ENCODE data around the gene SCARB1.

- TF ChIP-seq CTCF (IDR thresholded peaks at IDR 0.05), result no peak
- TF ChIP-seq POLR2A (IDR thresholded peaks at IDR 0.05), result no peak
These were observed 11.5 kb upstream of the SCARB1 start for GRCh38 chr12:124874988-124875802.

All from lower leg skin (tissue), 3 donors.